GM12892 (cell line): Measurements from ENCODE around the gene CHMP4B.

ENCODE experiments used
- POLR2A ChIP-seq: IDR thresholded peaks from 2 replicates; pipeline ENCODE4 v1.6.1; 2011; ENCODE audit warnings: low read depth, low read length, control low read depth
- POLR2AphosphoS5 ChIP-seq: IDR thresholded peaks from 2 replicates; pipeline ENCODE4 v1.6.1; 2011; ENCODE audit warnings: low read depth, low read length, control low read depth

DNA sequence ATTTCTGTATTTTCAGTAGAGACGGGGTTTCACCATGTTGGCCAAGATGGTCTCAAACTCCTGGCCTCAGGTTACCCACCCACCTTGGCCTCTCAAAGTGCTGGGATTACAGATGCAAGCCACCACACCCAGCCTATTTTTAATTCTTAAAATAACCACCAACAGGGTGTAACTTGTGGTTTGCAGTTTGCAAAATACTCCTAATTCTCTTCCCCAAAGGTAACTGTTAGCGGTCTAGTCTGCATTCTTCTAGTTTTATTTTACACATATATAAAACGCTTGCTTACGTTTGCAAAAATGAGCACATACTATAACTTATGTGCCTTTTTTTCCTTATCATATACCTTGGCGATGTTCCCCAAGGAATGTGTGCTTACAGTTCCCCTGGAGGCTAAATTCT lies 25.6 kb upstream of the CHMP4B start:
- TF ChIP-seq POLR2A, result no peak
- TF ChIP-seq POLR2AphosphoS5, result no peak
